ENCODE measurements around the gene GPBAR1. TPM values are rescaled to one million over a fixed set of nuclear protein-coding genes. Genes with fewer than 3 reads are reported as not detected.

Gene GPBAR1
- polyA plus RNA-seq, 1 of the 3 experiments (the other 2 are of a cell fraction) = 0.13 TPM

- Histone ChIP-seq H2AFZ (ENCODE audit: low read depth) (no peak overlapping the region; the same call in 1 of the 2 replicates), H3K9me2 (no peaks in the 10 kb centered on the region), H3K27ac (ENCODE audit: low read depth in 2 of 2, low read length in 1 of 2) (peak overlapping the region; percentile 87 to 94), H3F3A (replicated peaks; ENCODE audit: insufficient read depth) (peaks cover 8% of the 10 kb centered on the region), H3K9ac (peak overlapping the region; percentile 96), H3K36me3 (replicated peaks in 1 of 2; ENCODE audit: control insufficient read depth in 1 of 2, insufficient read depth in 2 of 2, low read length in 1 of 2) (peaks cover 18 to 23% of the 10 kb centered on the region in 2 experiments), H3K4me1 (ENCODE audit: control insufficient read depth in 1 of 2, insufficient read depth in 2 of 2, low read depth in 1 of 2, low read length in 1 of 2) (peaks cover 20 to 23% of the 10 kb centered on the region in 2 experiments; a peak in 3 of 4 replicates), H3K4me2 (peak overlapping the region; percentile 84), H3K27me3 (ENCODE audit: insufficient read depth) (no peaks in the 10 kb centered on the region), H3K9me3 (no peaks in the 10 kb centered on the region), H3K79me2 (ENCODE audit: insufficient read depth) (peaks cover 61% of the 10 kb centered on the region), H4K20me1 (ENCODE audit: insufficient read depth) (peaks cover 48% of the 10 kb centered on the region), H3K4me3 (ENCODE audit: low read depth in 2 of 2, low read length in 1 of 2) (peak overlapping the region; percentile 83 to 94)
- TF ChIP-seq USF2 (IDR thresholded peaks at IDR 0.05; ENCODE audit: borderline replicate concordance, low read depth, low read length) = no peak
- TF ChIP-seq YY1 (IDR thresholded peaks at IDR 0.05; ENCODE audit: low read depth) = no peak
- no peak; a peak in 1 of 4 replicates for TF ChIP-seq EP300 (IDR thresholded peaks at IDR 0.05; ENCODE audit: borderline replicate concordance in 1 of 2, low read depth in 1 of 2, low read length in 1 of 2)
- no peak for TF ChIP-seq RFX5 (IDR thresholded peaks at IDR 0.05; ENCODE audit: low read length)
- peak; percentile 54; the same call in 1 of the 2 replicates for TF ChIP-seq ELF1 (IDR thresholded peaks at IDR 0.05)
- no peak for TF ChIP-seq CHD2 (IDR thresholded peaks at IDR 0.05; ENCODE audit: low read length, partially characterized antibody)
- no peak for TF ChIP-seq FOXM1 (IDR thresholded peaks at IDR 0.05; ENCODE audit: low read depth)
- no peak for TF ChIP-seq ZBTB33 (IDR thresholded peaks at IDR 0.05; ENCODE audit: borderline replicate concordance, low read depth)
- no peak for TF ChIP-seq USF1 (IDR thresholded peaks at IDR 0.05; ENCODE audit: borderline replicate concordance, low read depth)
- TF ChIP-seq MXI1 (IDR thresholded peaks at IDR 0.05; ENCODE audit: low read depth, low read length) = peak; percentile 40; the same call in 1 of the 2 replicates
- WGBS (ENCODE audit: low lambda C conversion rate) = 1% methylated on average over 45 of the region's 47 CpGs
- ChIA-PET CTCF (interaction anchor here (1.0 kb wide), 1 partner anchor 33 kb away, joined by 3 read pairs; no protein-coding TSS in a partner anchor), POLR2A (interaction anchor here (0.7 to 1.3 kb wide), 4 partner anchors 11 to 1032 kb away, joined by 3 to 6 read pairs (median 3); no protein-coding TSS in a partner anchor)
- DNase-seq = peak; percentile 11
Measured at GRCh38 chr2:218217360-218218267, 43.2 kb upstream of the GPBAR1 start.

Data from SK-N-SH (cell line).